NT2/D1 (cell line): ENCODE measurements around the gene POLE.

Source experiments
- SUZ12 ChIP-seq: IDR thresholded peaks from 2 replicates; pipeline ENCODE4 v1.6.1; 2011; ENCODE audit not compliant: insufficient read length, insufficient read depth; ENCODE audit errors: extremely low read depth
- YY1 ChIP-seq: IDR thresholded peaks from 2 replicates; pipeline ENCODE4 v1.6.1; 2011; ENCODE audit not compliant: insufficient read length, insufficient read depth

GRCh38 chr12:132588821-132589669 is 98.1 kb downstream of the POLE start:
- TF ChIP-seq YY1 (no peak), SUZ12 (no peak)
